Epidermal melanocyte (primary cell): Measurements from ENCODE around the gene RIMS4.

Experiments
- DNase-seq: peaks from one replicate; pipeline ENCODE4 v3.0.0; 2011; ENCODE audit warnings: low spot score; ENCODE audit not compliant: insufficient read length

RIMS4 gene

DNA sequence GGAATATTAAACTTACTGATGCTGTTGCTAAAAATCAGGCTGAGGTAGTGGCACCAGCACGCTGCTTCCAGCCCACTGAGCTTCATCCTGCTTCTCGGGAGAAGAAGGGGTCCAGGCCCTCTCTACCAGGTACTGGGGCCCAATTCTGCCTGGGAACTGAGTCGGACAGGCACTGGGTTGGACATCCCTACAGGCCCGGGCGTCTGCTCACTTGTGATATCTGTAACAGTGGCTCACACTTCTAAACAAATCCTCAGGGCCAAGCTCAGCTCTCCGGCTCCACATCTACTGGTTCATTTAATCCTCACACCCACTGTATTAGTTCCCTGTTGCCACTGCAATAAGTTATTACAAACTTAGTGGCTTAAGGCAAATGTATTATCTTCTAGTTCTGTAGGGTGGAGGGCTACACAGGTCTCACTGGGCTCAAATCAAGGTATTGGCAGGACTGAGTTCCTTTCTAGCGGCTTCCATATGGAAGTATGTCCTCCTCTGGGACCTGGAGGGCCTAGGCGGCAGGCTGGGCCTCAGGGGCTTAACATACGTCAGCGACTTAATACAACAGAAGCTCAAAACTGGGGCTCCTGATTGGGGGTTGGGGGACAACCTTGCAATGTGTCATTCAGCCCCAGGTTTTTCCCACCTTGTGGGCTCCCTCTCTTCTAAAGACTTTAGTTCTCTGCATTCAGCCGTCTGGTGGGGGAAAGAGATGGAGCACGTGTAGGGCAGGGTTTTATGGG lies 66.3 kb downstream of the RIMS4 start:
- DNase-seq: no peak

DNA sequence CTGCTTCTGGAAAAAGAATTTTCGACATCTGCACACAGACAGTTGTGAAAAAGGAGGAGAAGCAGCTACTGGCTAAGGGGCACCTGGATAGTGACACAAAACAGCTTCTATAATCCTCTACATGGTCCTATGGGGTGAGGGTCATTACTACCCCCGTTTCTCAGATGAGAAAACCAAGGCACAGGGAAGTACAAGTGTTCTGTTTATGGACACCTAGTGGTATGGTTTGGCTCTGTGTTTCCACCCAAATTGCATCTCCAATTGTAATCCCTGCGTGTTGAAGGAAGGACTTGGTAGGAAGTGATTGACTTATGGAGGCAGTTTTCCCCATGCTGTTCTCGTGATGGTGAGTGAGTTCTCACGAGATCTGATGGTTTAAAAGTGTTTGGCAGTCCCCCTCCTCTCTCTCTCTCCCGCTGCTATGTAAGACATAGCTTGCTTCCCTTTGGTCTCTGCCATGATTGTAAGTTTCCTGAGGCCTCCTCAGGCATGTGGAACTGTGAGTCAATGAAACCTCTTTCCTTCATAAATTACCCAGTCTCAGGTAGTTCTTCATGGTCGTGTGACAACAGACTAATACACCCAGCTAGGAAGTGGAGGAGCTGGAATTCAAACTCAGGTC lies 67.2 kb downstream of the RIMS4 start:
- no peak for DNase-seq

DNA sequence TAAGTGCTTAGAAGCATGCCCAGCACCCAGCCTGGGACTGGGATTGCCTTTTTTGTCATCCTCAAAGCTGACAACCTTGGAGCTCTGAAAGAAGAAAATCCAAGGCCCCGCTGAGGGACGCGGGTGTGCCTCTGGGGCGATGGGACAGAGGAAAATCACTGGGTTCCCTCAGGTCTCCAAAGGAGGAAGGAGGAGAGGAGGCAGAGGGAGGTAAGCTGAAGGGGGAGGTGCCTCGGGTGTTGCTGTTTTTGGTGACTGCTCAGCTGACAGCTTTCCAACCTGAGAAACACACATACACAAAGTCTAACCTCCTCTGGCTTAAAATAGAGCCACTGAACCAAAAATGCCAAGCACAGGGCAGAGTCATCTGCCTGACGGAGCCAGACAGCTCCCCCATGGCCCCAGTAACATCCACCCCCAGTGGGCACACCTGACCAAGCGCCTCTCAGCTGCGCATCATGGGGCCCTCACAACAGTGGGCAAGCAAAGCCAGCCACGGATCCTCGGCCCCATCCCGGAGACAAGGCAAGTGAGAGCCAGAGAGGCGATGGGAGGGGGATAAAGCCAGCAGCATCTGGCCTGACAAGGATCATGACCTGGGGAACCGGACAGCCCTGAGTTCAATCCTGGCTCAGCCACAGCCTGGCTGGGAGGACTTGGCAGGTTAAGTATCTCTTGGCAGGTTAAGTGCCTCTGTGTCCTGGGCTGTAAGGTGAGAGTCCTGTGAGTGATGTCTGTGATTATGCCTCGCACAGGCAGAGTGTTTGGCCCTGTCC lies 67.9 kb downstream of the RIMS4 start:
- no peak for DNase-seq

- no peak for DNase-seq
These were observed 70.4 kb downstream of the RIMS4 start for GRCh38 chr20:44739942-44740341.

DNA sequence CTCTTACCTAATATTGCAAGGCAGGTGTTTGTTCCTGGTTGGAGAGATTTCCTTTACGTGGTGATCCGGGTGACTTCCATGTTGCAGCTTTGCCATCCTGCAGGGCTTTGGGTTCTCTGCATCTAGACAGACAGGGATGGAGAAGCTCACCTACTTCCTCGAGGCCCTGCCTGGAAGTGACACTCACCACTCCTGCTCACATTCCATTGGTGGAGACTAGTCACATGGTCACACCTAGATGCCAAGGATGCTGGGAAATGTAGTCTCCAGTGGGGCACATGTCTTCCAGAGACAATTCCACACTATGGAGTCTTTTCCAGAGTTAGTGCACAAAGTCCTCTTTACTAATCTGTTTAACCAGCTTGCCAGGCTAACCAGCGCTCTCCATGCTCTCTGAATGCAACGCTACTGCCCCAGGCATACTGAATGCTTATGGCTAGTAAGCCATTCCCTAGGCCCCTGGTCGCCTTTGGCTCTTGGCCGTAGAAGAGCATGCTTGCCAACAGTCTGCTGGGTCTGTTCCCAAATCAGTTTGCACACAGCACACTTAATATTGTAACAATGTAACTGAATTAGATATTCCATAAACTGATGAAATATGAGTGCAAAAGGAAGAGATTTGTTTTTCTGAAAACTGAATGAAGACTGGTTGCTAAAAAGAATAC lies 71.4 kb downstream of the RIMS4 start:
- no peak for DNase-seq

DNA sequence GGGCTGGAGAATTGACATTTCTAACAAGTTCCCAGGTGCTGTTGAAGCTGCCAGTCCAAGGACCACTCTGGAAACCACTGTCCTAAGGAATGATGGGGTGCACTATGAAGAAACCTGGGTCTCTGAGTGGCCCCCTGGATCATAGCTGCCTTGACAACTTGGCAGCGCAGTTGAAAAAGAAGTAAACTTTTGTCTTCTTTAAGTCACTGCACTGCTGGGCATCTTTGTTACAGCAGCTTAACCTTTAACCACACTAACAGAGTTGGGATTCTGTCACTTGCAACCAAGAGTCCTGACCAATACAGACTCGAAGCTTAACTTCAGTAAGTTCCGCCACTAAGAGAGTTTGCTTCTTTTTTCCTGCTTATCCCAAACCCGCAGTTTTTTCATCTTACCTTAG lies 73.2 kb downstream of the RIMS4 start:
- no peak for DNase-seq

DNA sequence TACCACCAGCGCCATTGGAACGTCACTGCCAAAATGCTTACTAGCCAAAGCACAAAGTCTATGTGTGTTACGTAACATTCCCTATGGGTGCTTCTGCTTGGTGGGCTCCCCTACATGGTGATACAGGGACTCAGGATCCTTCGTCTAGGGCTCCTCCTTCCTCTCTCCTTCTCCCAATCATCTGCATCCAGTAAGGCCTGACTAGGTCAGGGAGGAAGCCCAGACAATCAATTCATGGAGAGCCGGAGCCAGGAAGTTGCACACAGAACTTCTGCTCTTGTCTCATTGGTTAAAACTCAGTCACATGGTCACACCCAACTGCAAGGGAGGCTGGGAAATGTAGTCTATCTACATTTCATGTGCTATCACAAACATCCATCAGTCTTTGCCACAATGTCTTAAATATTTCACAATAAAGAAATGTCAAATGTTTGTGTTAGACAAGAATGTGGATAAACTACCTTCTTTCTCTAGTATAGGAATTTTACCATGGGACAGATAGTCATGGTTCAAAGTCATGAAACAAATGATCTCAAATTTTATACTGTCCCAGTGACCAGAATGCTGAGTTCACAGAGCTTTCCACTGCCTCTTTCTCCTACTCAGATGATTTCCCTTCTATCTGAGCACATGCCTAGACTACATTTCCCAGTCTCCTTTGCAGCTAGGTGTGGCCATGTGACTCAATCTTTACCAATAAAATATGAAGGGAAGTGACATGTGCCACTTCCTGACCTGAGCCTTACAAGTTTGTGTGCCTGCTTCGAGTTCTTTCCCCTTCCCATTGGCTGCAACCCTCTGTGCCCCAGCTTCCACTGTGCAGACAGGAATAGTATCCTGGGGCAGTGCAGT lies 74.0 kb downstream of the RIMS4 start:
- no peak for DNase-seq

GRCh38 chr20:44735816-44736169 lies 74.6 kb downstream of the RIMS4 start:
- no peak for DNase-seq

GRCh38 chr20:44734938-44735337 lies 75.4 kb downstream of the RIMS4 start:
- peak; percentile 57 for DNase-seq

- peak; percentile 62 for DNase-seq
These were observed 76.8 kb downstream of the RIMS4 start for GRCh38 chr20:44733341-44734069.

DNA sequence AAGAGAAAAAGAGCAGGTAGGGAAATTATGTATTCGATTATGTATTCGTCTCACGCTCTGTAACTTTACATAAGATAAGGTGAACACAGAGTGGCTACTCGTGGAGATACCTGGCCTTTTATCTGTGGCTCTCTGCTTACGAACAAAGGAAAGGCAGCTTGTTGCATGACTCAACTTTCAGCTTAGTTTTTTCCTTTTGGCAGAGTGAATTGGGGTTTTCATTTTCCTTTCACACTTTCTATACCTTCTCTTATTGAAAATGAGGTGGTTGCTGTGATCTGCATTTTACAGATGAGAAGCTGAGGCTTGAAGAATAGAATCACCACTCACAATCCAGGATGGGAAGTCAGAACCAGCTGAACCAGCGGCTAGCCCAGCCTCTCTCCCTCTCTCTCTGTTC lies 78.0 kb downstream of the RIMS4 start:
- DNase-seq: no peak

DNA sequence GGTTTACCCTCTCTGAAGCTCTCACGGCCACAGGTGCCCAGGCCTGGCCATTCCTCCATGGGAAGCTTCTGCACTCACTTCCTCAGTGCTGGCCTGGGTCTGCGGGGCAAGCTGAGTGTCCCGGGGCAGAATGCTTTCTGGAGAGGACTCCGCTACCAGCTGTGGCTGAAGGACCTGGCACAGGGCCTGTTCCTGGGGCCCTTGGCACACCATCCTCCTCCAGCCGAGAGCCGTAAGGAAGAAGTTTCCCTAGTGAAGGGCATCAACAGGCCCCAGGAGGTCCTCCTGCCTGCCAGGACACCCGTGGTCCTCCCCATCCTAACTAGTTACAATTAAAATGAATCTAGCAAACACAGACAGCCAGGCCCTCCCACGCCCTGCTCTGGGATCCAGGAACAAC lies 78.7 kb downstream of the RIMS4 start:
- no peak for DNase-seq

DNA sequence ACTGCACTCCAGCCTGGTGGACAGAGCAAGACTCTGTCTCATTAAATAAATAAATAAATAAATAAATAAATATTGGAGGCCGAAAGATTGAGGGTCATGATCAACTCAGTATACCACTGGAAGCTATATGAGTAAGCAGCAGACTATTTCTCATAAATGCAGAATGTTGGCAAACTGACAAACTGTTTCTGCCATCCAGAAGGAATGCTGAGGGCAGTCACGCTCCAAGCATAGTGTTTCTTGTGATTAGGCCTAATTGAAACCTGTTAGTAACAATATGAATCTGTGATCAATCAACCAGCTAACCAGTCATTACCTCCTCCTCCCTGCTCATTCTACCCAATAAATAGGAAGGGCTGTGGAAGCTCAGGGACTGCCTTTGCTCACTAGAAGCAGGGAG lies 79.9 kb downstream of the RIMS4 start:
- DNase-seq: no peak

DNA sequence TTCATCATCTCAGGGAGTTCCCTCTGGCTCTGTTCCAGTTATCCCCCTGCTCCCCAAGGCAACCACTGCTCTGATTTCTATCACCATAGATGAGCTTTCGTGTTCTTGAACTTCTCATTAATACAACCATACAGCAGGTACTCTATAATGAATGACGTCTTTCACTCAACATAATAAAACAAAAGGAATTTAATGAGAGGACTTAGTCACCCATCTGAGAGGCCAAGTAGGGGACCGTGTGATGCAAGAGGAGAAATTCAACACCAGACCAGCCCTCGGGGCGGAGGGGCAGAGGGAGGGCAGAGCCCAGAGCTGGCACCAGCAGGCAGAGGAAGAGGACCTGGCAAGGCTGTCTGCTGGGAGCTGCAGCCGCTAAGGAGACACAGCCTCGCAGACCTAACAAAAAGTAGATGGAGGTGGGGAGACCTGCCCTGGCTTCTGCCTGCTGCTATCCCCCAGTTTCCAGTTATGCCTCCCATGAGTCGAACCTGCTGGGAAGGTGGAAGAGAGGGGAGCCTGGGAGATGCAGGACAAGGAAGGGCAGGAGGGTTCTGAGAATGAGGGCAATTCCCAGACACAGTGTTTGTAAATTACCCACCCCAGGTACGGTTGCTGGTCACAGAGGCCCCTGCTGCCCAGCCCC lies 81.4 kb downstream of the RIMS4 start:
- peak; percentile 94 for DNase-seq

DNA sequence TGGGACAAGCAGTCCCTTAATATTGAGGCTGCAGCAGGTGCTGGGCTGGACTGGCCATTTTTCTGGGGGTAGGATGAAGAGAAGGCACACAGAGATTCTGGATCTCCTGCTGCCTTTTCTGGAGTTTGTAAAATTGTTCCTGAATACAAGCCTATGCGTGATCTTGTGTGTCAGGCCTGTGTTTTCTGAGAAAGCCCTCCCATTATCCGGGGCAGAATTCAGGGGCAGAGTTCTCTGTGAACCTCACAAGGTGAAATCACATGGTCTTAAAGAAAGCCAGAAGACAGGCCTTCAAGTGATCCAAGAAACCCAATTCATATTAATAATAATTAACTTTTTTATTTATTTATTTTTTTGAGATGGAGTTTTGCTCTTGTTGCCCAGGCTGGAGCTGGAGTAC lies 82.7 kb downstream of the RIMS4 start:
- DNase-seq: no peak

DNA sequence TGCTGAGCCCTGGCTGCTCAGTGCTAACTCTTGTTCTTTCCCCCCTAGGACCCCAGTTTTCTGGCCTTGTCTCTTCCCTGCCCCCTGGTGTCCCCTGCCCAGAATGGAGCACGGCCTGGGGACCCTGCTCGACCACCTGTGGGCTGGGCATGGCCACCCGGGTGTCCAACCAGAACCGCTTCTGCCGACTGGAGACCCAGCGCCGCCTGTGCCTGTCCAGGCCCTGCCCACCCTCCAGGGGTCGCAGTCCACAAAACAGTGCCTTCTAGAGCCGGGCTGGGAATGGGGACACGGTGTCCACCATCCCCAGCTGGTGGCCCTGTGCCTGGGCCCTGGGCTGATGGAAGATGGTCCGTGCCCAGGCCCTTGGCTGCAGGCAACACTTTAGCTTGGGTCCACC lies 83.3 kb downstream of the RIMS4 start:
- no peak for DNase-seq

- DNase-seq: no peak
These were observed 84.5 kb downstream of the RIMS4 start for GRCh38 chr20:44725837-44726236.

GRCh38 chr20:44724423-44725091 lies 85.8 kb downstream of the RIMS4 start:
- DNase-seq: no peak

- no peak for DNase-seq
These were observed 86.5 kb downstream of the RIMS4 start for GRCh38 chr20:44723798-44724362.
